ENCODE data around the gene SLAMF7.

GRCh38 chr1:160761046-160761445, 22.0 kb downstream of the SLAMF7 start:
- TF ChIP-seq CTCF (IDR thresholded peaks at IDR 0.05) (no peak), POLR2A (IDR thresholded peaks at IDR 0.05) (no peak)
